K562 (cell line): ENCODE measurements around the gene MRPS15. TPM values are rescaled to one million over a fixed set of nuclear protein-coding genes. Genes with fewer than 3 reads are reported as not detected.

Source experiments
- ATAC-seq: fragments of 200-7000 bp; cut with Tn5 transposase; 3 replicates; pipeline ENCODE4 v1.9.1; 2020; ENCODE audit warnings: moderate library complexity
- BruUV-seq: library from RNA; stranded (reverse); fragments of 400-500 nt; replicated peaks from 2 replicates; lab custom pipeline; 2021; lab: Mats Ljungman, UMichigan
- CTCF ChIA-PET: fragments of 300-600 bp; formaldehyde crosslinking; extraction: SDS; loops from one replicate; lab custom pipeline; 2021; ENCODE audit warnings: low intra/inter-chr PET ratio; lab: Yijun Ruan, JAX
- POLR2A ChIA-PET: fragments of 300-600, 350-650 bp; sonication (Branson Sonifier 250); formaldehyde crosslinking; extraction: SDS; loops from one replicate; lab custom pipeline; 2021; ENCODE audit warnings: antibody characterized with exemption, inconsistent platforms; lab: Yijun Ruan, JAX
- DNase-seq, 4 experiments: peaks; one replicate each; pipeline versions ENCODE4 v3.0.0 to v3.0.0-alpha.2; 2011 to 2018; ENCODE audit warnings: low spot score in 3 of 4, mixed read lengths in 3 of 4; ENCODE audit errors: extremely low read depth in 1 of 4
- FAIRE-seq: peaks from 2 replicates; lab custom pipeline; 2011; peaks lifted over from hg19 to GRCh38; lab: Jason Lieb, UNC
- H2AFZ ChIP-seq: 2 replicates; pipeline ENCODE4 v1.6.0; 2011; ENCODE audit warnings: low read depth, low read length, control low read depth, inconsistent platforms
- H3K27ac ChIP-seq: fragments of 200-600 bp; 3 replicates; pipeline ENCODE4 v1.8.0; 2011; ENCODE audit warnings: low read depth, mild to moderate bottlenecking, control low read depth, inconsistent platforms, low read length, moderate library complexity, mixed read lengths; ENCODE audit errors: extremely low read depth
- H3K27me3 ChIP-seq, 2 experiments: fragments of 300-600 bp in 1 of 2; 2 replicates in 1 of 2; 3 replicates in 1 of 2; pipeline versions ENCODE4 v1.6.0 to v1.8.0; 2011; ENCODE audit warnings: inconsistent platforms in 2 of 2, low read length in 2 of 2, mild to moderate bottlenecking in 1 of 2, mixed read lengths in 1 of 2, moderate library complexity in 1 of 2; ENCODE audit not compliant: control insufficient read depth in 2 of 2, insufficient read depth in 2 of 2
- H3K36me3 ChIP-seq: fragments of 300-600 bp; 3 replicates; pipeline ENCODE4 v1.8.0; 2011; ENCODE audit warnings: mild to moderate bottlenecking, low read length, inconsistent platforms; ENCODE audit not compliant: control insufficient read depth, insufficient read depth
- H3K4me1 ChIP-seq, 2 experiments: fragments of 200-600 bp in 1 of 2; replicated peaks in 1 of 2; 2 replicates in 1 of 2; 3 replicates in 1 of 2; pipeline versions ENCODE4 v1.5.1 to v1.8.0; 2011; ENCODE audit warnings: inconsistent platforms in 2 of 2, low read length in 2 of 2, mild to moderate bottlenecking in 1 of 2, mixed read lengths in 1 of 2, moderate library complexity in 1 of 2; ENCODE audit not compliant: control insufficient read depth in 2 of 2, insufficient read depth in 2 of 2
- H3K4me2 ChIP-seq: 2 replicates; pipeline ENCODE4 v1.6.1; 2011; ENCODE audit warnings: low read length, control low read depth, inconsistent platforms, mixed read lengths; ENCODE audit not compliant: insufficient read depth
- H3K4me3 ChIP-seq: fragments of 200-600 bp; sonication (generic), shearing (Covaris generic); 2 replicates; pipeline ENCODE4 v1.5.1; 2016; ENCODE audit warnings: control low read depth, inconsistent platforms
- H3K79me2 ChIP-seq: fragments of 200-600 bp; 3 replicates; pipeline ENCODE4 v1.8.0; 2011; ENCODE audit warnings: low read length, inconsistent platforms; ENCODE audit not compliant: control insufficient read depth, insufficient read depth
- H3K9ac ChIP-seq, 2 experiments: 2 replicates each; pipeline versions ENCODE4 v1.6.0 to v1.6.1; 2011; ENCODE audit warnings: low read depth in 2 of 2, low read length in 2 of 2, control low read depth in 1 of 2, inconsistent platforms in 1 of 2, mild to moderate bottlenecking in 1 of 2, mixed read lengths in 1 of 2; ENCODE audit not compliant: insufficient read depth in 1 of 2
- H3K9me1 ChIP-seq: one replicate; pipeline ENCODE4 v1.6.0; 2011; ENCODE audit warnings: inconsistent platforms, mild to moderate bottlenecking, low read length, moderate library complexity; ENCODE audit not compliant: control insufficient read depth, insufficient read depth
- H3K9me3 ChIP-seq: replicated peaks from 2 replicates; pipeline ENCODE4 v1.5.1; 2011; ENCODE audit warnings: low read depth, low read length, inconsistent platforms; ENCODE audit not compliant: control insufficient read depth, insufficient read depth
- H4K20me1 ChIP-seq: replicated peaks from 2 replicates; pipeline ENCODE4 v1.6.1; 2011; ENCODE audit warnings: low read length, inconsistent platforms, mixed read lengths; ENCODE audit not compliant: control insufficient read depth, insufficient read depth
- GATAD2B ChIP-seq: fragments of 450-650 bp; IDR thresholded peaks from 2 replicates; pipeline ENCODE4 v1.6.1; 2017; ENCODE audit warnings: mild to moderate bottlenecking, borderline replicate concordance
- MECOM ChIP-seq: fragments of 250-450 bp; sonication (Bioruptor Pico); IDR thresholded peaks from 2 replicates; pipeline ENCODE4 v1.8.0; 2022; ENCODE audit warnings: inconsistent platforms
- NFE2 ChIP-seq: IDR thresholded peaks from 2 replicates; pipeline ENCODE4 v1.6.1; 2014; ENCODE audit warnings: antibody characterized with exemption, low read depth
- RBM25 ChIP-seq: fragments of 200-400 bp; formaldehyde crosslinking; IDR thresholded peaks from 2 replicates; pipeline ENCODE4 v1.6.1; 2018; ENCODE audit warnings: low read length, low read depth, moderate library complexity; ENCODE audit not compliant: severe bottlenecking
- ZNF143 ChIP-seq: sonication (generic); formaldehyde crosslinking; IDR thresholded peaks from 2 replicates; pipeline ENCODE4 v1.9.0; 2022; ENCODE audit warnings: mild to moderate bottlenecking, missing genetic modification reagents
- in situ Hi-C: fragments of 300-500 bp; cut with MboI; formaldehyde crosslinking; loops from 4 replicates; pipeline ENCODE4 v1.15.0; 2018; ENCODE audit warnings: inconsistent platforms, mixed read lengths
- intact Hi-C: fragments of 100-400 bp; cut with micrococcal nuclease; formaldehyde crosslinking; loops from 2 replicates; pipeline ENCODE4 v1.14.2; 2022
- polyA plus RNA-seq, 8 experiments: library from polyadenylated mRNA; depleted of rRNA in 4 of 8; stranded (reverse) in 5 of 8; unstranded in 3 of 8; fragments of >200 nt; fragmentation: Nextera tagmentation in 2 of 8; fragmentation: Illumina TruSeq in 1 of 8; extraction: Ambion mirVana in 2 of 8; extraction: Trizol in 1 of 8; gene quantifications; 2 replicates each; pipeline versions ENCODE4 v1.2.1 to v1.2.3, GENCODE V29; 2011 to 2014; ENCODE audit warnings: inconsistent platforms in 1 of 8, missing spikeins in 1 of 8
- total RNA-seq, 7 experiments: library from RNA; depleted of rRNA in 6 of 7; stranded (reverse); fragments of >200 nt in 6 of 7; fragmentation: Illumina TruSeq in 2 of 7; extraction: Trizol in 2 of 7; gene quantifications; 2 replicates each; pipeline versions ENCODE4 v1.2.1 to v1.2.3, GENCODE V29; 2011 to 2021; ENCODE audit warnings: low replicate concordance in 1 of 7
- TF ChIP-seq, protein P1 (sequence below): fragments of 250-450 bp; sonication (Bioruptor Pico); IDR thresholded peaks from 2 replicates; pipeline ENCODE4 v1.4.0; 2020
- TF ChIP-seq, protein P2 (sequence below), 2 experiments: fragments of 450-650 bp; IDR thresholded peaks; 2 replicates each; pipeline ENCODE4 v1.6.1; 2016
- TF ChIP-seq, protein P3 (sequence below), 2 experiments: fragments of 450-650 bp; conservative IDR thresholded peaks; 2 replicates each; pipeline ENCODE4 v1.6.1; 2017; ENCODE audit warnings: mild to moderate bottlenecking in 2 of 2, moderate library complexity in 2 of 2

The MRPS15 gene
- total and polyA plus RNA-seq, 9 of the 15 experiments (the other 6 are each of a cell fraction or from before 2014, with no cell fraction given) = 62.9 to 286 (median 149) TPM

DNA sequence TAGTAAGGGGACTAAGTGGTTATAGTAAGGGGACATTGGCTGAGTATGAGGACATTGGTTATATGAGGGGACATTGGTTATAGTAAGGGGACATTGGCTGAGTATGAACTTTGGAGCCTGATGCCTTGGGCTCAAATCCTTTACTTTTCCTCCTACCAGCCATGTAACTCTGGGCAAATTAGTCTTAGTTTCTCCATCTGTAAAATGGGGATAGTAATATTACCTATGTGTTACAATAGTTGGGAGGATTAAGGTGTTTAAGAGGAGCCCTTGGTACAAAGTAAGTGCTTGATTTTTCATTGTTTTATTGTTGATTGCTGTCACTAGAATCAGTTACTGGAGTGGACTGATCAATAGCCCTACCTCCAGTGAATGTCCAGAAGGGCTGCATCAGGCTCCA, 16.7 kb downstream of the MRPS15 start:
- H4K20me1 ChIP-seq = no peaks in the 10 kb centered on the region
- ChIA-PET CTCF (no interaction called here), POLR2A (interaction anchor here (0.6 kb wide), 2 partner anchors 12 to 962 kb away, joined by 3 to 5 read pairs; no protein-coding TSS in a partner anchor)
- H3K79me2 ChIP-seq = no peaks in the 10 kb centered on the region
- H3K27ac ChIP-seq = no peak overlapping the region
- H3K9ac ChIP-seq = no peak overlapping the region
- DNase-seq (no peak), ATAC-seq (no peak), FAIRE-seq (no peak)
- no TSS peak for BruUV-seq
- no peaks in the 10 kb centered on the region for H3K9me1 ChIP-seq
- no peaks in the 10 kb centered on the region; the same call in 2 of the 3 replicates for H3K36me3 ChIP-seq
- no peak overlapping the region for H3K4me3 ChIP-seq
- H3K4me2 ChIP-seq = no peak overlapping the region
- TF ChIP-seq MECOM (CRISPR knock-in tag) (no peak), RBM25 (peak; percentile 93), ZNF143 (CRISPR knock-in tag) (no peak), GATAD2B (no peak), NFE2 (no peak)
- TF ChIP-seq, protein P1, sequence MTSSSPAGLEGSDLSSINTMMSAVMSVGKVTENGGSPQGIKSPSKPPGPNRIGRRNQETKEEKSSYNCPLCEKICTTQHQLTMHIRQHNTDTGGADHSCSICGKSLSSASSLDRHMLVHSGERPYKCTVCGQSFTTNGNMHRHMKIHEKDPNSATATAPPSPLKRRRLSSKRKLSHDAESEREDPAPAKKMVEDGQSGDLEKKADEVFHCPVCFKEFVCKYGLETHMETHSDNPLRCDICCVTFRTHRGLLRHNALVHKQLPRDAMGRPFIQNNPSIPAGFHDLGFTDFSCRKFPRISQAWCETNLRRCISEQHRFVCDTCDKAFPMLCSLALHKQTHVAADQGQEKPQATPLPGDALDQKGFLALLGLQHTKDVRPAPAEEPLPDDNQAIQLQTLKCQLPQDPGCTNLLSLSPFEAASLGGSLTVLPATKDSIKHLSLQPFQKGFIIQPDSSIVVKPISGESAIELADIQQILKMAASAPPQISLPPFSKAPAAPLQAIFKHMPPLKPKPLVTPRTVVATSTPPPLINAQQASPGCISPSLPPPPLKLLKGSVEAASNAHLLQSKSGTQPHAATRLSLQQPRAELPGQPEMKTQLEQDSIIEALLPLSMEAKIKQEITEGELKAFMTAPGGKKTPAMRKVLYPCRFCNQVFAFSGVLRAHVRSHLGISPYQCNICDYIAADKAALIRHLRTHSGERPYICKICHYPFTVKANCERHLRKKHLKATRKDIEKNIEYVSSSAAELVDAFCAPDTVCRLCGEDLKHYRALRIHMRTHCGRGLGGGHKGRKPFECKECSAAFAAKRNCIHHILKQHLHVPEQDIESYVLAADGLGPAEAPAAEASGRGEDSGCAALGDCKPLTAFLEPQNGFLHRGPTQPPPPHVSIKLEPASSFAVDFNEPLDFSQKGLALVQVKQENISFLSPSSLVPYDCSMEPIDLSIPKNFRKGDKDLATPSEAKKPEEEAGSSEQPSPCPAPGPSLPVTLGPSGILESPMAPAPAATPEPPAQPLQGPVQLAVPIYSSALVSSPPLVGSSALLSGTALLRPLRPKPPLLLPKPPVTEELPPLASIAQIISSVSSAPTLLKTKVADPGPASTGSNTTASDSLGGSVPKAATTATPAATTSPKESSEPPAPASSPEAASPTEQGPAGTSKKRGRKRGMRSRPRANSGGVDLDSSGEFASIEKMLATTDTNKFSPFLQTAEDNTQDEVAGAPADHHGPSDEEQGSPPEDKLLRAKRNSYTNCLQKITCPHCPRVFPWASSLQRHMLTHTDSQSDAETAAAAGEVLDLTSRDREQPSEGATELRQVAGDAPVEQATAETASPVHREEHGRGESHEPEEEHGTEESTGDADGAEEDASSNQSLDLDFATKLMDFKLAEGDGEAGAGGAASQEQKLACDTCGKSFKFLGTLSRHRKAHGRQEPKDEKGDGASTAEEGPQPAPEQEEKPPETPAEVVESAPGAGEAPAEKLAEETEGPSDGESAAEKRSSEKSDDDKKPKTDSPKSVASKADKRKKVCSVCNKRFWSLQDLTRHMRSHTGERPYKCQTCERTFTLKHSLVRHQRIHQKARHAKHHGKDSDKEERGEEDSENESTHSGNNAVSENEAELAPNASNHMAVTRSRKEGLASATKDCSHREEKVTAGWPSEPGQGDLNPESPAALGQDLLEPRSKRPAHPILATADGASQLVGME (CRISPR knock-in tag) = no peak
- TF ChIP-seq, protein P2, sequence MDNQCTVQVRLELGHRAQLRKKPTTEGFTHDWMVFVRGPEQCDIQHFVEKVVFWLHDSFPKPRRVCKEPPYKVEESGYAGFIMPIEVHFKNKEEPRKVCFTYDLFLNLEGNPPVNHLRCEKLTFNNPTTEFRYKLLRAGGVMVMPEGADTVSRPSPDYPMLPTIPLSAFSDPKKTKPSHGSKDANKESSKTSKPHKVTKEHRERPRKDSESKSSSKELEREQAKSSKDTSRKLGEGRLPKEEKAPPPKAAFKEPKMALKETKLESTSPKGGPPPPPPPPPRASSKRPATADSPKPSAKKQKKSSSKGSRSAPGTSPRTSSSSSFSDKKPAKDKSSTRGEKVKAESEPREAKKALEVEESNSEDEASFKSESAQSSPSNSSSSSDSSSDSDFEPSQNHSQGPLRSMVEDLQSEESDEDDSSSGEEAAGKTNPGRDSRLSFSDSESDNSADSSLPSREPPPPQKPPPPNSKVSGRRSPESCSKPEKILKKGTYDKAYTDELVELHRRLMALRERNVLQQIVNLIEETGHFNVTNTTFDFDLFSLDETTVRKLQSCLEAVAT (IDR thresholded peaks at IDR 0.05) = no peak
- TF ChIP-seq, protein P3, sequence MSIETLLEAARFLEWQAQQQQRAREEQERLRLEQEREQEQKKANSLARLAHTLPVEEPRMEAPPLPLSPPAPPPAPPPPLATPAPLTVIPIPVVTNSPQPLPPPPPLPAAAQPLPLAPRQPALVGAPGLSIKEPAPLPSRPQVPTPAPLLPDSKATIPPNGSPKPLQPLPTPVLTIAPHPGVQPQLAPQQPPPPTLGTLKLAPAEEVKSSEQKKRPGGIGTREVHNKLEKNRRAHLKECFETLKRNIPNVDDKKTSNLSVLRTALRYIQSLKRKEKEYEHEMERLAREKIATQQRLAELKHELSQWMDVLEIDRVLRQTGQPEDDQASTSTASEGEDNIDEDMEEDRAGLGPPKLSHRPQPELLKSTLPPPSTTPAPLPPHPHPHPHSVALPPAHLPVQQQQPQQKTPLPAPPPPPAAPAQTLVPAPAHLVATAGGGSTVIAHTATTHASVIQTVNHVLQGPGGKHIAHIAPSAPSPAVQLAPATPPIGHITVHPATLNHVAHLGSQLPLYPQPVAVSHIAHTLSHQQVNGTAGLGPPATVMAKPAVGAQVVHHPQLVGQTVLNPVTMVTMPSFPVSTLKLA (conservative IDR thresholded peaks at IDR 0.05) = no peak
- H3K9me3 ChIP-seq = no peaks in the 10 kb centered on the region
- intact Hi-C loops = loop anchor here (2.0 to 10.0 kb wide), 2 partner anchors 63 to 97 kb away; no protein-coding TSS in a partner anchor
- in situ Hi-C loops = no loop called here
- H2AFZ ChIP-seq = peak overlapping the region; percentile 92; the same call in 1 of the 2 replicates
- peaks cover 14 to 19% of the 10 kb centered on the region in 2 experiments for H3K4me1 ChIP-seq
- H3K27me3 ChIP-seq = no peaks in the 10 kb centered on the region
